ENCODE measurements around the gene RNF115.

- TF ChIP-seq CTCF (IDR thresholded peaks at IDR 0.05) (no peak), POLR2A (IDR thresholded peaks at IDR 0.05) (no peak)
Observed at GRCh38 chr1:145782272-145783099, 41.4 kb downstream of the RNF115 start.
